Large intestine (tissue), 3 donors: ENCODE results near the gene EPHB4. TPM values are rescaled to one million over a fixed set of nuclear protein-coding genes. Genes with fewer than 3 reads are reported as not detected.
A peak's percentile ranks its signal among the peaks of the same experiment; 100 is the strongest.

Experiments used
- DNase-seq, 2 donors: peaks; one replicate each; pipeline versions ENCODE4 v3.0.0 to v3.0.0-alpha.2; 2013
- H3K27ac ChIP-seq: one replicate; pipeline ENCODE4 v1.5.1; 2013; ENCODE audit warnings: low read length
- H3K27me3 ChIP-seq: 2 replicates; pipeline ENCODE4 v1.6.1; 2013; ENCODE audit warnings: low read length; ENCODE audit not compliant: control insufficient read depth, insufficient read depth
- H3K36me3 ChIP-seq: 2 replicates; pipeline ENCODE4 v1.6.1; 2013; ENCODE audit warnings: low read length; ENCODE audit not compliant: control insufficient read depth, insufficient read depth
- H3K4me1 ChIP-seq: one replicate; pipeline ENCODE4 v1.6.1; 2013; ENCODE audit warnings: low read length; ENCODE audit not compliant: control insufficient read depth, insufficient read depth
- H3K4me3 ChIP-seq: one replicate; pipeline ENCODE4 v1.5.1; 2013; ENCODE audit warnings: low read length
- H3K9me3 ChIP-seq: one replicate; pipeline ENCODE4 v1.6.1; 2013; ENCODE audit warnings: mild to moderate bottlenecking, low read depth, low read length, moderate library complexity; ENCODE audit not compliant: control insufficient read depth
- WGBS: methylation state at CpG from one replicate; pipeline ENCODE4 v1.1.5; 2013; ENCODE audit warnings: low lambda C conversion rate; ENCODE audit not compliant: insufficient coverage; 5-methylcytosine and 5-hydroxymethylcytosine counted together
- polyA plus RNA-seq: library from polyadenylated mRNA; unstranded; fragments of 120-200 nt; gene quantifications from one replicate; pipeline ENCODE4 v1.2.1, GENCODE V29; 2013

EPHB4 gene
- polyA plus RNA-seq, 1 donor: 30.4 TPM

- no peak for DNase-seq
- Histone ChIP-seq H3K4me1 (peaks cover 21% of the 10 kb centered on the region), H3K9me3 (peaks cover 10% of the 10 kb centered on the region), H3K4me3 (no peak overlapping the region), H3K27me3 (no peaks in the 10 kb centered on the region), H3K27ac (no peak overlapping the region), H3K36me3 (no peaks in the 10 kb centered on the region)
- 69% methylated on average over 2 of the region's 4 CpGs for WGBS
Measured at GRCh38 chr7:100830396-100830795, 3.1 kb upstream of the EPHB4 start.

- Histone ChIP-seq H3K4me1 (peaks cover 28% of the 10 kb centered on the region), H3K27ac (no peak overlapping the region), H3K36me3 (peaks cover 5% of the 10 kb centered on the region), H3K9me3 (peaks cover 10% of the 10 kb centered on the region), H3K4me3 (no peak overlapping the region), H3K27me3 (no peaks in the 10 kb centered on the region)
- WGBS: 50% methylated on average over 1 of the region's 20 CpGs
- DNase-seq: peak in 1 of 2 donors; percentile 27
Measured at GRCh38 chr7:100829150-100829716, 1.9 kb upstream of the EPHB4 start.

GRCh38 chr7:100826514-100827329 is 601 bp downstream of the EPHB4 start:
- Histone ChIP-seq H3K4me1 (peaks cover 24% of the 10 kb centered on the region), H3K36me3 (peaks cover 30% of the 10 kb centered on the region), H3K4me3 (peak overlapping the region; percentile 90), H3K9me3 (peaks cover 3% of the 10 kb centered on the region), H3K27ac (peak overlapping the region; percentile 70), H3K27me3 (no peaks in the 10 kb centered on the region)
- no CpG with 5 or more reads among the region's 71 CpGs for WGBS
- DNase-seq: peak in 1 of 2 donors; percentile 62

- H3K27me3 ChIP-seq: no peaks in the 10 kb centered on the region
- H3K4me1 ChIP-seq: peaks cover 21% of the 10 kb centered on the region
- peak in 1 of 2 donors; percentile 55 for DNase-seq
- peaks cover 3% of the 10 kb centered on the region for H3K9me3 ChIP-seq
- H3K4me3 ChIP-seq: peak overlapping the region; percentile 90
- H3K36me3 ChIP-seq: peaks cover 33% of the 10 kb centered on the region
- H3K27ac ChIP-seq: peak overlapping the region; percentile 70
- WGBS: 3% methylated on average over 5 of the region's 17 CpGs
Measured at GRCh38 chr7:100825751-100826513, 1.4 kb downstream of the EPHB4 start.

GRCh38 chr7:100825215-100825671 is 2.1 kb downstream of the EPHB4 start:
- Histone ChIP-seq H3K27me3 (no peaks in the 10 kb centered on the region), H3K27ac (no peak overlapping the region), H3K36me3 (peaks cover 36% of the 10 kb centered on the region), H3K4me1 (peaks cover 21% of the 10 kb centered on the region), H3K9me3 (peaks cover 3% of the 10 kb centered on the region), H3K4me3 (peak overlapping the region; percentile 90)
- 12% methylated on average over 8 of the region's 16 CpGs for WGBS
- DNase-seq: no peak

GRCh38 chr7:100824499-100825214 is 2.7 kb downstream of the EPHB4 start:
- Histone ChIP-seq H3K9me3 (peaks cover 3% of the 10 kb centered on the region), H3K4me3 (peak overlapping the region; percentile 90), H3K27ac (no peak overlapping the region), H3K4me1 (peaks cover 21% of the 10 kb centered on the region), H3K36me3 (peaks cover 42% of the 10 kb centered on the region), H3K27me3 (no peaks in the 10 kb centered on the region)
- no peak for DNase-seq
- WGBS: 60% methylated on average over 1 of the region's 18 CpGs

- Histone ChIP-seq H3K36me3 (peaks cover 52% of the 10 kb centered on the region), H3K27me3 (no peaks in the 10 kb centered on the region), H3K4me3 (no peak overlapping the region), H3K27ac (no peak overlapping the region), H3K4me1 (peaks cover 20% of the 10 kb centered on the region), H3K9me3 (peaks cover 3% of the 10 kb centered on the region)
- DNase-seq: no peak
- no CpG with 5 or more reads among the region's 31 CpGs for WGBS
Measured at GRCh38 chr7:100823534-100823933, 3.8 kb downstream of the EPHB4 start.

- H3K4me1 ChIP-seq: peaks cover 17% of the 10 kb centered on the region
- H3K9me3 ChIP-seq: peaks cover 3% of the 10 kb centered on the region
- H3K36me3 ChIP-seq: peaks cover 56% of the 10 kb centered on the region
- H3K27ac ChIP-seq: no peak overlapping the region
- no peak for DNase-seq
- WGBS: 93% methylated on average over 1 of the region's 7 CpGs
- no peaks in the 10 kb centered on the region for H3K27me3 ChIP-seq
- H3K4me3 ChIP-seq: no peak overlapping the region
Measured at GRCh38 chr7:100823140-100823525, 4.2 kb downstream of the EPHB4 start.

- WGBS: 96% methylated on average over 3 of the region's 43 CpGs
- H3K27me3 ChIP-seq: no peaks in the 10 kb centered on the region
- DNase-seq: no peak
- peaks cover 15% of the 10 kb centered on the region for H3K4me1 ChIP-seq
- peaks cover 3% of the 10 kb centered on the region for H3K9me3 ChIP-seq
- H3K4me3 ChIP-seq: no peak overlapping the region
- peaks cover 60% of the 10 kb centered on the region for H3K36me3 ChIP-seq
- no peak overlapping the region for H3K27ac ChIP-seq
Measured at GRCh38 chr7:100822236-100823139, 4.8 kb downstream of the EPHB4 start.
